NCI-H82 treated with DMSO at 0.1 percent for 48 hours (cell line): Measurements from ENCODE around the gene STAT4.

Experiments used
- DNase-seq: peaks from one replicate; lab custom pipeline; 2025; ENCODE audit not compliant: unreplicated experiment; lab: John Stamatoyannopoulos, UW

STAT4 gene, protein sequence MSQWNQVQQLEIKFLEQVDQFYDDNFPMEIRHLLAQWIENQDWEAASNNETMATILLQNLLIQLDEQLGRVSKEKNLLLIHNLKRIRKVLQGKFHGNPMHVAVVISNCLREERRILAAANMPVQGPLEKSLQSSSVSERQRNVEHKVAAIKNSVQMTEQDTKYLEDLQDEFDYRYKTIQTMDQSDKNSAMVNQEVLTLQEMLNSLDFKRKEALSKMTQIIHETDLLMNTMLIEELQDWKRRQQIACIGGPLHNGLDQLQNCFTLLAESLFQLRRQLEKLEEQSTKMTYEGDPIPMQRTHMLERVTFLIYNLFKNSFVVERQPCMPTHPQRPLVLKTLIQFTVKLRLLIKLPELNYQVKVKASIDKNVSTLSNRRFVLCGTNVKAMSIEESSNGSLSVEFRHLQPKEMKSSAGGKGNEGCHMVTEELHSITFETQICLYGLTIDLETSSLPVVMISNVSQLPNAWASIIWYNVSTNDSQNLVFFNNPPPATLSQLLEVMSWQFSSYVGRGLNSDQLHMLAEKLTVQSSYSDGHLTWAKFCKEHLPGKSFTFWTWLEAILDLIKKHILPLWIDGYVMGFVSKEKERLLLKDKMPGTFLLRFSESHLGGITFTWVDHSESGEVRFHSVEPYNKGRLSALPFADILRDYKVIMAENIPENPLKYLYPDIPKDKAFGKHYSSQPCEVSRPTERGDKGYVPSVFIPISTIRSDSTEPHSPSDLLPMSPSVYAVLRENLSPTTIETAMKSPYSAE

DNA sequence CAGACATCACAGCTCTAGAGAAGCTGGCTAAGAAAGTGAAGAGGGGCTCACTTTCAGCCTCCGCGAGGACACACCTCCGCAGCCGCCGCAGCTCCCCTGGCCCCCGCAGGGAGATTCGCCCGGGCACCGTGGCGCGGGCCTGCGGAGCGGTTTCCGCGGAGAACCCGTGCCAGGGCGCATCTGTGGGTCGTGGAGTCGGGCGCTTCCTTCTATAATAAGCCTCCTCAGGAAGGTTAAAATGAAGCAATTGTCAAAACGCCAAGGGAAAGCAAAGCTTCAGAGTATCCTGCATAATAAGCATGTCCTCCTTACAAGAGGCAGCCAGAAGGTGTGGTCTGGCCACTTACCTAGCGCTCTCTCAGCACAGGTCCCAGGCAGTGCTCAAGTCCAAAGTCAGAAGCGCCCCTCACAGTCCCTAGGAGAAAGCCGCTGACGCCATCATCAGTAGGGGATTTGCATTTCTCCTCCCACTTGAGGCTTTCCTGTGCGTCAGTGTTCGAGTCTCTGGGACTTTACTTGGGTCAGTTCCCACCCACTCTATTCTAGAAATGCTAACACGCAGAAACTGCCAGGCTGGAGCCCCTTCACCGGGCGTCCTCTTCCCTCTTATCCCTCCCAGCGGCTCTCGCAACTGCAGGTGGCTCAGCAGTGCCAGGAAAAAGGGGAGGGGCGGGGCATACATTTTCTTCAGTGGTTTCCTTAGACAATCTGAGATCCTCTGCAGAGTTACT is at the start of gene STAT4:
STAT4 (minus strand) TSS at position 395 of the 731 bp plus-strand sequence. CDS start 2,791 bp downstream, outside the sequence.
- no peak for DNase-seq

DNA sequence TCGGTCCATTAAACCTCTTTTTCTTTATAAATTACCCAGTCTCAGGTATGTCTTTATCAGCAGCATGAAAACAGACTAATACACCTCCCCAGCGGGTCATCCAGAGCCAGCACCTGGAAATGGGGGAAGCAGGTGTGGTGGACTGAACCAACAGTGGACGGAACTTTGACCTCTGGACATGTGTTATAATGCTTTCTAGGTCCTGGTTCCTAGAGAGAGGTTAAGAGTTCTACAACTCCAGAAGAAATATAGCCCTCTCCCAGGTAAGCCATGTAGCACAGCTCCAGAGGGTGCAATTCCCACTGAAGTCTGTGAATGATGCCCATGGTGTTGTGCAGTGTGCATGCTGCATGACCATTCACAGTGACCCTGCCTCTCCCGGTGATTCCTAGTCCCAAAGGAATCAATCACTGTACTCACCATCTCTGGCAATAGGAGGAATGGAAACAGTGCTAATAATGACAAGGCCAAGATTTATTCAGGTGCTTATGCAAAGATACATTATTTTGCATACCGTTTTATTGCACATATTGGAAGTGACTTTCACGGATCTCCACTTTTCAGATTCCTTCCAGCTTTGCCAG is 49.2 kb upstream of the STAT4 start:
- no peak for DNase-seq

- no peak for DNase-seq
Observed at GRCh38 chr2:191198271-191198670, 47.5 kb upstream of the STAT4 start.

DNA sequence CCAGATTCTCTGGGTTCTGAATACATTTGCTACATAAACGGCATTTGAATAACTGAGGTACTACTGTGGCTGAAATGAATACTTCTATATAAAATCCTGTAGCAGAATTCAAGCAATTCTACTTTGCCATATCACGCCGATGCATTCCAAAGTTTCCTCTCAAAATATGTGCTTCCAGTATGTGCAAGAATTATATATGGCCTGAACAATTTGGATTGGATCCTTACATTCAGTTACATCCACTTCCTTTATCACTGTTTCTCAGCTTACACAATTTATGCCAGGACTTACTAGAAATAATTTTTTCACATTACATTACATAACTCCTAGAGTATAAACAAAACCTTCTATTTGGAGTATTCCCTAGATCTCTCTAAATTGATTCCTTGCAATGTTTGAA is 46.3 kb upstream of the STAT4 start:
- no peak for DNase-seq

- DNase-seq = no peak
Observed at GRCh38 chr2:191195021-191195420, 44.2 kb upstream of the STAT4 start.

GRCh38 chr2:191190861-191191552 is 40.2 kb upstream of the STAT4 start:
- no peak for DNase-seq

GRCh38 chr2:191190435-191190834 is 39.6 kb upstream of the STAT4 start:
- no peak for DNase-seq

DNA sequence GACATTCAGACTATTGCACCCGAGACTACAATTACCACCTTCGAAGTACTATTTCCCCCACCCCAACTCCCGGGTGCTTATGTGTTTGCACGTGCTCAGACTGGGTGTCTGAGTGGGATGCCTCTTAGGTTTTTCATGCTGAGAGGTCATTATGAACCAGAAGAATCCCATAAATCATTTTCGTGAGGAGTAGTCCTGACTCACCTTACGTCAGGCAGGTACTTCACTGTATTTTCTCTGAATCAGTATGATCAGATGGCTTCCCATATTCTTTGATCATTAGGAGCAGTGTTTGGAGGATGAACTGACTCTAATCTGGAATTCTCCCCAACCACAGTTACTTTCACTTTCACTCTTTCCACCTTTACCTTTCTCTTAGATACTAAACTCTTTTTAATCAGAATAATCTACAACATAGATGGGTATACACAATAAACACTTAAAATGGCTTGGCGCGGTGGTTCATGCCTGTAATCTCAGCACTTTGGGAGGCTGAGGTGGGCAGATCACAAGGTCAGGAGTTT is 38.4 kb upstream of the STAT4 start:
- DNase-seq = no peak

- peak; percentile 13 for DNase-seq
Observed at GRCh38 chr2:191188550-191189093, 37.8 kb upstream of the STAT4 start.

- DNase-seq = no peak
Observed at GRCh38 chr2:191187105-191187829, 36.5 kb upstream of the STAT4 start.

DNA sequence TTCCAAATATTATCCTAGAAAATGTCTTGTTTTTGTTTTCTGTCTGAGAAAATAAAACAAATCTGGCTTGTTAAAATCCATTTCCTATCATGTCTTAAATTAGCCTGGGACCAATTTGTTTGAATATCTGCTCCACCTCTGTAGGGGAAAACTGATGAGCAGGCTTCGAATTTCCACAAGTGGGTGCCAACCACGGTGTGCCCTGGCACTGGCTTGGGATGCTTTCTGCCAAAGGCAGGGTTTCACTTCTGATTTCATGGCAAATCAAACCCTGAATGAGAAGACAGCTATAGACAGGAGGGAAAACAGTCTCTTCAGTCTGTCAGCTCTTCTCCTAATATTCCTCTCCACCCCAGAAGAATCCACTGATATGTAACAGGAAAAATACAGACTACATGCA is 33.7 kb upstream of the STAT4 start:
- DNase-seq = no peak

DNA sequence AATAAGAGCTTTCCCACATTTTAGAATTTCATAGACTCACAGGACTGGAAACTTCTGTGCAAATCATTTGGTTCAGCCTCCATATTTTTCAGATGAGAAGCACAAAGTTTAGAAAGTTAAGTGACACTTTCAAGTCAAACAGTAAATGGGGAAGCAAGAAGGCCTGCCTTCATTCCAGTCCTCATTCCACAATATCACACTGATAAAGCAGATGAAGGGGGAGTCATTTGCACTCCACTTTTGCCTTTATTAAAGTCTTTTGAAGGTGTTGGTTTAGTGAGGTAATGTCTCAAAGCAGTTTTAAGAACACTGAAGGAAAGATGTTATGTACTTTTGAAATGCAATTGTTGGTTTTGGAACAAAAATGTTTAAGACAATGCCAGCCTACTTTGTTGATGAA is 32.7 kb upstream of the STAT4 start:
- no peak for DNase-seq

GRCh38 chr2:191183081-191183480 is 32.3 kb upstream of the STAT4 start:
- DNase-seq = no peak

DNA sequence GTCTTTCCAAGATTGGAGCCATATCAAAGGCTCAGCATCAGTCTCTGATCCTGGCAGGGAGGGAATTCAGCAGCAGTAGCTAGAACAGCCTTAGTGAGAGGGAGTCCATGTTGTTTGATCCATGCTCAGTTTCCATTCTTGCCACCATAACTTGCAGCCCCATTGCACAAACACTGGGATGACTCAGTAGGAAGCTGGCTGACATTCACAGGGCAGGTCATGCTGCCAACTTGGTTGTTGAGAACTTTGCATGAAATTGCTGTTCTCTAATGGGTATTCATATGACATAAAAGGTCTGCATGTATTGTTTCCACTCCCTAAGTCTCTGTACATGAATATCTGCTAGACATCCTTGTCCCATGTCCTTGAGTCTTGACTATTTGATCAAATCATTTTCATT is 29.9 kb upstream of the STAT4 start:
- no peak for DNase-seq

- no peak for DNase-seq
Observed at GRCh38 chr2:191180276-191180675, 29.5 kb upstream of the STAT4 start.

DNA sequence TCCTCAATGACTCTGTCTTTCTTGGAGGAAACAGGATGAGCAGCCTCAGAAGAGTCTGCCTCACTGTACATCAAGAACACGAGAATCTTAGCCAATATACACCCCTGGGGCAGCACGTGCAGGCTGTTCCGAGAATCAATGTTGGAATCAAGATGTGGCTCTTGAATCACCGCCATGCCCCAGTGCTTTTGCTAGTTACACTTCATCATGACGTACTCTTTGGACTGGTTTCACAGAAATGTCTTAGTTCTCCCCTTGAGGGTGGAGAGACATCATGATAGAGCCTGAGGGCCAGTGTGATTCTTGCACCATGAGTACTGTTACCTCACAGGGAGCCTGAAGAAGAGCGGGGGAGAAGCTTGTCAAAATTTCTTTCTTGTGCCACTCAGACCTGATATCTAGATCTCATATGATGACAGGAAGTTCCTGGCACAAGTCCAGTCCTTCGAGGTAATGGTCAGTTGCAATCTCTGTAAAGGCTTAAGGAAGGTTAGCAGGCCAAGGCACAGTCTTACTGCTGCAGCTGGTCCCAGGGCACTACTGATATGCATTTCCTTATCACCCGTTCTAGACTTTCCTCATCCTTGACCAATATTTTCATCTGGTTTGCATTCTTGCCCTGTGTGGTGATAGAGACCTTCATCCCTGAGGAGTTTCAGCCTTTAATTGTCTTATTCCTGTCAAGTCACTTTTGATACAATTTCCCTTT is 28.2 kb upstream of the STAT4 start:
- no peak for DNase-seq

GRCh38 chr2:191177751-191178736 is 27.2 kb upstream of the STAT4 start:
- no peak for DNase-seq
